ENCODE data around the gene FSIP1. TPM values are rescaled to one million over a fixed set of nuclear protein-coding genes. Genes with fewer than 3 reads are reported as not detected.

Gene FSIP1
- total and polyA plus RNA-seq, 11 donors, result 0.28 to 3.7 (median 0.97) TPM; not detected in 1

DNA sequence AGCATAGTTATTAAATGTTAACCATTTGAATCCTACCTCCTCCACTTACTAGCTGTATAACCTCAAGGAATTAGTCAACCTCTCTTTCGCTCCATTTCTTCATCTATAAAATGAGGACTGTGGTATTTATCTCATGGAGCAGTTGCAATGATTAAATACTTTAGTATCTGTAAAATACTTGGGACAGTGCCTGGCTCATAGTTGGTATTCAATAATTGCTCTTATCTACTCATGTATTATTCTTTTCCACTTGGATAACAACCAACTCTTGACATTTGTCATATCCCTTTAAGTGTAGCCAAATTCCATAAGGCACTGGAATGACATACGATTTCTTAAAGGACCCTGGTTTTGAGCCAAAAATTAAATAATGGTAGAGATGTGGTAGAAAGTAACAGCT is 72.0 kb downstream of the FSIP1 start:
- 12 to 37% (median 14%) methylated on average over 2 of the region's 2 CpGs for WGBS, 4 donors
- intact Hi-C loops (cut with DNase I), result no loop called here
- no peaks in the 10 kb centered on the region for H3K27me3 ChIP-seq

DNA sequence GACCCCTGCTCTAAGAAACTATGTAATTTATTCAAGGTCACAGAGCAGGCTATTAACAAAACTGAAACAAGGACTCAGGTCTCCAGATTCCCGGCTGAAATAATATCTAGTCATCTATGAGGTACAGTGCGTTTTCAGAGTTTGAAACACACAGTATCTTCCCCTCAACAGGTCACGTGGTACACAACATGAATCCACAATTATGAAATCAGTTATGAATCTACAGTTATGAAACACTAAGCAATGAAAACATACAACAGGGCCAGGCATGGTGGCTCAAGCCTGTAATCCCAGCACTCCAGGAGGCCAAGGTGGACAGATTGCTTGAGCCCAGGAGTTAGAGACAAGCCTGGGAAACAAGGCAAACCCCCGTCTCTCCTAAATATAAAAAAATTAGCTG is 72.7 kb downstream of the FSIP1 start:
- ATAC-seq, result no peak
- no peaks in the 10 kb centered on the region for H3K36me3 ChIP-seq
- no peak overlapping the region for H3K27ac ChIP-seq
- H3K4me3 ChIP-seq, result no peak overlapping the region
- 92 to 97% (median 95%) methylated on average over 4 of the region's 4 CpGs for WGBS, 4 donors
- no peaks in the 10 kb centered on the region for H3K27me3 ChIP-seq
- H3K4me1 ChIP-seq, result no peaks in the 10 kb centered on the region
- no peak for TF ChIP-seq POLR2A (IDR thresholded peaks at IDR 0.05)
- TF ChIP-seq, protein P1, sequence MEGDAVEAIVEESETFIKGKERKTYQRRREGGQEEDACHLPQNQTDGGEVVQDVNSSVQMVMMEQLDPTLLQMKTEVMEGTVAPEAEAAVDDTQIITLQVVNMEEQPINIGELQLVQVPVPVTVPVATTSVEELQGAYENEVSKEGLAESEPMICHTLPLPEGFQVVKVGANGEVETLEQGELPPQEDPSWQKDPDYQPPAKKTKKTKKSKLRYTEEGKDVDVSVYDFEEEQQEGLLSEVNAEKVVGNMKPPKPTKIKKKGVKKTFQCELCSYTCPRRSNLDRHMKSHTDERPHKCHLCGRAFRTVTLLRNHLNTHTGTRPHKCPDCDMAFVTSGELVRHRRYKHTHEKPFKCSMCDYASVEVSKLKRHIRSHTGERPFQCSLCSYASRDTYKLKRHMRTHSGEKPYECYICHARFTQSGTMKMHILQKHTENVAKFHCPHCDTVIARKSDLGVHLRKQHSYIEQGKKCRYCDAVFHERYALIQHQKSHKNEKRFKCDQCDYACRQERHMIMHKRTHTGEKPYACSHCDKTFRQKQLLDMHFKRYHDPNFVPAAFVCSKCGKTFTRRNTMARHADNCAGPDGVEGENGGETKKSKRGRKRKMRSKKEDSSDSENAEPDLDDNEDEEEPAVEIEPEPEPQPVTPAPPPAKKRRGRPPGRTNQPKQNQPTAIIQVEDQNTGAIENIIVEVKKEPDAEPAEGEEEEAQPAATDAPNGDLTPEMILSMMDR (IDR thresholded peaks at IDR 0.05), result no peak
- no peaks in the 10 kb centered on the region for H3K9me3 ChIP-seq
- DNase-seq, result no peak
- intact Hi-C loops (cut with DNase I), result no loop called here

More for the DNA sequence above, 72.0 kb downstream of the FSIP1 start:
- Histone ChIP-seq H3K36me3 (no peaks in the 10 kb centered on the region), H3K27ac (no peak overlapping the region), H3K9me3 (no peaks in the 10 kb centered on the region), H3K4me3 (no peak overlapping the region), H3K4me1 (no peaks in the 10 kb centered on the region)
- ATAC-seq (no peak), DNase-seq (no peak)
- no peak for TF ChIP-seq POLR2A (IDR thresholded peaks at IDR 0.05)
- TF ChIP-seq, protein P1 (IDR thresholded peaks at IDR 0.05), result no peak

DNA sequence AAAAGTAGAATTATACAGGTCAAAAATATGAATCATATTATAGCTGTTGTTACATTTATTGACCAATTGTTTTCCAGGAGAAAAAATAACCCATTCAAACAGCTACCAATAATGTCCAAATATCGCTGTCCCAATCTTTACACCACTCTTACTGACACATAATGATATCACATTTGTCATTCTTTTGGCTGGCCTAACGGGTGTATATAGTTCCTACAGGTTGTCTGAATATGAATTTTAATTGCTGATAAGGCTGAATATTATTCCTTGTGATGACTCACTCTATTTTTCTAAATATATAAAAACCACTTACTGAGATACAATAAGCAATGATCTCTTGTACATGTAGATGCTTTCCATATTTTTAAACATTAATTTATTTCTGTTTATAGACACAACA is 76.4 kb downstream of the FSIP1 start:
- Histone ChIP-seq H3K36me3 (no peaks in the 10 kb centered on the region), H3K27me3 (no peaks in the 10 kb centered on the region), H3K4me3 (no peak overlapping the region), H3K9me3 (no peaks in the 10 kb centered on the region), H3K4me1 (no peaks in the 10 kb centered on the region), H3K27ac (no peak overlapping the region)
- DNase-seq (no peak), ATAC-seq (no peak)
- WGBS, 4 donors, result 80 to 94% (median 84%) methylated on average over 2 of the region's 2 CpGs
- intact Hi-C loops (cut with DNase I), result no loop called here
- TF ChIP-seq, protein P1 (IDR thresholded peaks at IDR 0.05), result no peak
- no peak for TF ChIP-seq POLR2A (IDR thresholded peaks at IDR 0.05)

DNA sequence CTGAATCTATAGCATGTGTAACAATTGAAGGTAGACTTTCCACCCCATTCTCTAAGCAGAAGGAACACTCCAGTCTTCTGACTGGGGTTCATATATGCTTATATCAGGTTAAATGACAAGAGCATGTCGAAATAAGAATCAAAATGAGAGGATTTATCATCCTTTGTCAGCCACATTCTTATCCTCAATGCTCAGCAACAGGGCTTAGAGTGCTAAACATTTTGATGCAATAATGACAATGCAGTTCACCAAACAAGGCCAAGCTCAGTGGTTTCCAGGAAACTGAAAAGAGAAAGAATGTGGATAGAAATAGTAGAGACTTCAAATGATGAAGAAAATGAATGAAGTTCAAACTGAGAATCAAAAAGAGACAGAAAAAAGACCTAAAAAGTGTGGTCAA is 78.0 kb downstream of the FSIP1 start:
- 57 to 67% (median 61%) methylated on average over 1 of the region's 1 CpG for WGBS, 4 donors
- TF ChIP-seq POLR2A (IDR thresholded peaks at IDR 0.05), result no peak
- TF ChIP-seq, protein P1 (IDR thresholded peaks at IDR 0.05), result no peak
- H3K36me3 ChIP-seq, result no peaks in the 10 kb centered on the region

More for the DNA sequence above, 78.0 kb downstream of the FSIP1 start:
- no peak for ATAC-seq
- Histone ChIP-seq H3K9me3 (no peaks in the 10 kb centered on the region), H3K4me1 (no peaks in the 10 kb centered on the region), H3K27ac (no peak overlapping the region), H3K4me3 (no peak overlapping the region), H3K27me3 (no peaks in the 10 kb centered on the region)
- DNase-seq, result no peak
- intact Hi-C loops (cut with DNase I), result no loop called here
